ENCODE data around the gene CDC42. TPM values are rescaled to one million over a fixed set of nuclear protein-coding genes. Genes with fewer than 3 reads are reported as not detected.
"Not testable (repeated sequence)": the region's sequence is repeated elsewhere in the genome, so short reads cannot be mapped to it uniquely, and the experiment has no call there.

CDC42 gene
- total RNA-seq, 1 experiment from 2014 or later, result 429 TPM

- no peak for DNase-seq (ENCODE audit: low spot score)
Observed at GRCh38 chr1:22074803-22075202, 22.3 kb downstream of the CDC42 start.

- no peak for DNase-seq (ENCODE audit: low spot score)
Observed at GRCh38 chr1:22075718-22076117, 23.2 kb downstream of the CDC42 start.

- DNase-seq (ENCODE audit: low spot score), result no peak
Observed at GRCh38 chr1:22076346-22076745, 23.8 kb downstream of the CDC42 start.

DNA sequence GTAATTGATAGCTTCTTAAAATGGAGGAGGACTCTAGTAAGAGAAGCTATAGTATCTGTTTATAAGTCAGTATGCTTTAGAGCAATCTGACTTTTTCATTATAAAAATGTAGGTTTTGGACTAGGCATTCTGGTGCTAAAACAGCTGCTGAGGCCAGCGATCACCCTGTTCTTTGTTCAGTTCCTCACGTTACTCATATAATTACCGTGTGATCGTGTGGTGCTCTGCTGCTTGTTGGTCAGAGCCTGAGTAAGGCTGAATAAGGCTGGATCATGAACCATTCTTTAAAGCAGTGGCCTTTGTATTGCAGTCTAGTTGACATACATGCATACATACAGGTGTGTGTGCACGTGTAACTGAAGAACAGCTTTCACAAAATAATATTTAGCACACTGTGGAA, 25.2 kb downstream of the CDC42 start:
- DNase-seq (ENCODE audit: low spot score), result no peak

DNA sequence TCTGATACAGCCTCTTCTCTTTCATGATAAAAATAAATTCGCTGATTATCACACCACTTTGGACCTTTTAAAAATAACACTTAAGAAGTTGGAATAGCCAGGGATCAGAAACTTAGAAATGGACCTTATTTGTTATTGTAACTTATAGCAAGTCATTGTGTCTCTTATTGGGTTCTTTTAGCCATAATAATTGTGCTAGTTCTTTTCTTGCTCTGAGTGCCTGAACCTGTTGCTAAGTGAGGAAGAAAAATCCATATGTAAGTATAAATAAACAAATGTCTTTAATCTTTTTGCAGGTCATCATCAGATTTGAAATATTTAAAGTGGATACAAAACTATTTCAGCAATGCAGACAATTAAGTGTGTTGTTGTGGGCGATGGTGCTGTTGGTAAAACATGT, 25.6 kb downstream of the CDC42 start:
- no peak for DNase-seq (ENCODE audit: low spot score)

DNA sequence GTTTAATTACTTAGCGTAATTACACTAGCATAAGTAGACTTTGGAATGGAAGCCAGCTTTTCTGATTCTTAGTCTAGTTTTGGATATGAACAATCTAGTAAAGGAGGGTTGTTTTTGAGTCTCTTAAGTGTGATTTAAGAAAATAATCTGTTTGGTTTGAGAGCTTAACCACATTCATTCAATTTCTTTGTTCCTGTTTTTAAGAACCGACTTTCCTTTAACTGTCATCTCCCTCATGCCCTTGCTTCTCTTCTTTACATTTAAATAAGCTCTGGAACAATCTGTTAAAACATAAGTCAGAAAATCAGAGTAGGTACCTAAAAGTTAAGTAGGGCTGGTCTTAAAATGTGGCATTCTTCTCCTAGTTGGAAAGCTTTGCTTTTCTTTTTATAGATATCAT, 27.7 kb downstream of the CDC42 start:
- DNase-seq (ENCODE audit: low spot score), result no peak

- DNase-seq (ENCODE audit: low spot score), result no peak
Observed at GRCh38 chr1:22088331-22088730, 35.8 kb downstream of the CDC42 start.

- DNase-seq (ENCODE audit: low spot score), result no peak
Observed at GRCh38 chr1:22089134-22089571, 36.6 kb downstream of the CDC42 start.

GRCh38 chr1:22089787-22090186, 37.3 kb downstream of the CDC42 start:
- DNase-seq (ENCODE audit: low spot score), result no peak

DNA sequence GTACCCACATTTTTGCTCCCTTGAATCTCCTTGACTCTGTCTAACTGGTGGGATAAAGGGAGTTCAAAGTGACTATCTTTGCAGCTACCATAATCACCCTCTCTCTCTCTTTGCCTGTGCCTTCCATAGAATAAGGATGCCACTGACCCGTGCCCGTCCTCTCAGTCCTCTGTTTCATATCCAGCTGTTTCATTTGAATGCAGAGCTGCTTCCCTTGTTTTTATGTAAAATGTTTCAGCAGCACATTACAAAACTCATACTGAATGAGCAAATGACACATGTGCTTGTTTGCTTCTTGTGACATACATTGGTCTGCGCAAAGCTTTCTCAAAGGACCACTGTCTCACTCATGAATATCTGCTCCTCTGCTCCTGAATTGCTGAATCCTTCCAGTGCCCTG, 38.4 kb downstream of the CDC42 start:
- no peak for DNase-seq (ENCODE audit: low spot score)

DNA sequence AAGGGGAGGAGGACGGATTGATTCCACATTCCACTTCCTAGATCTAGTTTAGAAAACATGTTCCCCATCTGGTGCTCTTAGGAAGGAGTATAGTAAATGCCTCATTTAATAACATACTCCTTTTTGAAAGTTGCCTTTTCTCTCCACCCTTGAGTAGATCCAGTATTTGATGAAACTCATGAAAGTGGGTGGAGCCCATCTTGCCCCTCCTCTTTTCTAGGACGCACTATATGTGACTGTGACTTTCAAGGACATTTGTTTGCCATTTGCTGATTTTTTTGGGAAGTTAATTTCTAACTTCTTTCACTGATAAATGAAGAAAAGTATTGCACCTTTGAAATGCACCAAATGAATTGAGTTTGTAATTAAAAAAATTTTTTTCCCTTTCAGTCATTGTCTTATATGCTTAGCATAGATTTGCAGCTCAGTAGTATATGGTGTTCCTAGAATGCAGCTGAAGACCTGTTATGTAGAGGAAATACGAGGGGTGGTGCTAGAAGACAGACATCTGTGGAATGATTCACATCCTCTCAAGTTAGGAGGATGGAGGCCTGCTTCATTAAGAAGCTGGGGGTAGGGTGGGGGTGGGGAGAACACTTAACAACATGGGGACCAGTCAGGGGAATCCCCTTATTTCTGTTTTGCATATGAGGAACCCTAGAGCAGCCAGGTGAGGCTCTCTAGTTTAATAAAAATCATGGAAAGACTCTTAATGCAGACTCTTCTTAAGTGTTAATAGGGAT, 39.7 kb downstream of the CDC42 start:
- not testable (repeated sequence) for DNase-seq (ENCODE audit: low spot score)

- DNase-seq (ENCODE audit: low spot score), result no peak
Observed at GRCh38 chr1:22093513-22093912, 41.0 kb downstream of the CDC42 start.

DNA sequence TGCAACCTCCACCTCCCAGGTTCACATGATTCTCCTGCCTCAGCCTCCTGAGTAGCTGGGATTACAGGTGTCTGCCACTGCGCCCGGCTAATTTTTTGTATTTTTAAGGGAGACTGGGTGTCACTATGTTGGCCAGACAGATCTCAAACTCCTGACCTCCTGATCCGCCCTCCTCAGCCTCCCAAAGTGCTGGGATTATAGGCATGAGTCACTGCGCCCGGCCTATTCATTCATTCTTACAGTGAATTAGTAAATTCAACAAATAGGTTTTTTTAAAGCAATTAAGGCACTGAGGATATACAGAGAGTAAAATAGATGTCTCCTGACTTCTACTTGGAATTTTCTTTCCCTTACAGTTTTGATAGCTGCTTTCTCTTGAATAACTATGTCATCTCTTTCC, 43.5 kb downstream of the CDC42 start:
- DNase-seq (ENCODE audit: low spot score), result no peak

- DNase-seq (ENCODE audit: low spot score), result no peak
Observed at GRCh38 chr1:22096463-22096862, 44.0 kb downstream of the CDC42 start.

DNA sequence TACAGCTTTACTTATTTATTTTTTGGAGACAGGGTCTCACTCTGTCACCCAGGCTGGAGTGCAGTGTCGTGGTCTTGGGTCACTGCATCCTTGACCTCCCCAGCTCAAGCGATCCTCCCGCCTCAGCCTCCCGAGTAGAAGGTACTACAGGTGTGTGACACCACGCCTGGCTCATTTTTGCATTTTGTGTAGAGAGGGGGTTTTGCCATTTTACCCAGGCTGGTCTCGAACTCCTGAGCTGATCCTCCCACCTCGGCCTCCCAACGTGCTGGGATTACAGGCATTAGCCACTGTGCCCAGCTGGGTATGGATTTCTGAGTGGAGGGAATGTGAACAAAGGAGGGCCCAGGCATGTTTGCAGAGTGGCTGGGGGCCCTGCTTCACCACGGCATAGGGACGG, 46.2 kb downstream of the CDC42 start:
- DNase-seq (ENCODE audit: low spot score), result no peak

DNA sequence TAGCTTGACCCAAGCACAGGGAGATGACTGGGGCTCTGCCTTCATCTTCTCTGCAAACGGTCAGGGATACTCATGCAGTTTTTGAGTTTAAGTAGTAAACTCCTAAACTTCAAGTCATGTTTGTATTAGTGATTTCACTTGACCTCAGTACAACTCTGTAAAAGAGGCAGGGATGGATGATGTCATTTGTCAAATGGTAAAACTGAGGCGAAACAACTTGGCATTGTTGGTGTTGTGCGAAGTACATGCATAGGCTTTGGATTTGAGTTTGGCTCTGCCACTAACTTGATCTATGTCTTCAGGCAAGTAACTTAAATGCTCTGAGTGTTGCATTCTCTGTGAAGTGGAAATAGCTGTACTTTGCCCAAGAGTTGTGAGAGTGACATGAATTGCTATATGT, 47.7 kb downstream of the CDC42 start:
- DNase-seq (ENCODE audit: low spot score), result no peak

DNA sequence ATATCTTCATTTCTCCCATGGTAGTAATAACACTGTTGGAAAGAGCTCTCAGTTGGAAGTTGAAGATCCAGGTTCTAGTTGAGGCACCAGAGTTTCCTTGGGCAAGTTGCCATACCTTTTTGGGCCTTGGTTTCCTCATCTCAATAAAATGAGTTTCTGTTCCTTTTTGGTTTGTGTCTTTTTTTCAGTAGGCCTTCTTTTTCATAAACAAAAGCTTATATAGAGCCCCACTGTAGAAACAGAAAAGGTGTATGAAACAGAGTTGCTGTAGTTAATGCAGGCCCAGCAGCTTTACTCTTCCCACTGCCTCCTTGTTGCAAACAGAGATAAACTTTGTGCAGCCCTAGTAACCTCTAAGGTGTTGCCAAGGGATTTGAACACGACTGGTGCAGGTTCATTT, 48.7 kb downstream of the CDC42 start:
- DNase-seq (ENCODE audit: low spot score), result no peak

DNA sequence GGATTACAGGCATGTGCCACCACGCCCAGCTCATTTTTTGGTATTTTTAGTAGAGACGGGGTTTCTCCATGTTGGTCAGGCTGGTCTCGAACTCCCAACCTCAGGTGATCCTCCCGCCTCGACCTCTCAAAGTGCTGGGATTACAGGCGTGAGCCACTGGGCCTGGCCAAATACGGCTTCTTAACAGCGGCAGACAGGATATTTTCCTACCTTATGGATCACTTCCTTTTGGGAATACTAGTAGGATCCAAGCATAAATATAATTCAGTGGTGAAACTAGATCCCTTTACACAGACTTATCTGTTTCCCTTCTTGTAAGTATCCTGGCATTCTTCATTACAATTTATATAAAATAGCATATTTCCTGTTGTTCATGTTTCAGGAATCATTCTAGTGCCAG, 49.5 kb downstream of the CDC42 start:
- no peak for DNase-seq (ENCODE audit: low spot score)

GRCh38 chr1:22102746-22103145, 50.2 kb downstream of the CDC42 start:
- DNase-seq (ENCODE audit: low spot score), result no peak

DNA sequence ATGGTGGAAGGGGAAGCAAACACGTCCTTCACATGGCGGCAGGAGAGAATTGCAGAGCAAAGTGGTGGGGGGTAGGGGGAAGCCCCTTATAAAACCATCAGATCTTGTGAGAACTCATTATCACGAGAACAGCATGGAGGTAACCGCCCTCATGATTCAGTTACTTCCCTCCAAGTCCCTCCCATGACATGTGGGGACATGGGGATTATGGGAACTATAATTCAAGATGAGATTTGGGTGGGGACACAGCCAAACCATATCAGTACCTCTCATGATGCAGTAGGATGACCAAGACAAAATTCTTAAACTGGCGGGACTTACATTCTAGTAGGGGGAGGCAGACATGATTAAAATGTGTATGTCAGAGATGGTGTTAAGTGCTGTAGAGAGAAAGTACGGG, 51.6 kb downstream of the CDC42 start:
- DNase-seq (ENCODE audit: low spot score), result no peak

- DNase-seq (ENCODE audit: low spot score), result no peak
Observed at GRCh38 chr1:22104865-22105437, 52.4 kb downstream of the CDC42 start.

DNA sequence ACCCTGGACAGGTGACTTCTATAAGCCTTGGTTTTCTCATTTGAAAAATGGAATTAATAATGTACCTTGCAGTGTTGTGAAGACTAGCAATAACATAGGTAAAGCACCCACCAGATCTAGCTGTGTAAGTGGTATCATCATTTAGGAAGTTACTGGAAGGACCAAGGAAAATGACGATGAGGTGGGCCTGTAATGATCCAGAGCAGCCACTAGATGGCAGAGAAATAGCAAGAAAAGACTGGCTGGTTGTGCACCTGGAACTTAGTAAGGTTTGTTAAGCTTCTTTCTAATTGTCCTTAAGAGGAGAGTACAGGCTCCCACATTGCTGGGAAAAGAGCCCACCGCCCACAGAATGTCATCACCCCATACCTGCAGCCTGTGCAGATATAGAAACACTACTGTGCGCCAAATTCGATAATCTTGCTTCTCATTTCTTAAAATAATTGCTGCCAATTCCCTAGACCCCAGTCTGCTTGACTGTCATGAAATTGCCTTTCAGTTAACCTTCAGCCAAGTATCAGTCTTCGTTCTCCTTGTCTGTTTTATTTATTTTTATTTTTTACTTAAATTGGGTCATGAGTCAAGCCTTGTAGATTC, 53.2 kb downstream of the CDC42 start:
- DNase-seq (ENCODE audit: low spot score), result peak; percentile 51

GRCh38 chr1:22107126-22107525, 54.6 kb downstream of the CDC42 start:
- DNase-seq (ENCODE audit: low spot score), result no peak

Data from H4 (cell line).